K562 (cell line): ENCODE measurements around the gene PAF1. TPM values are rescaled to one million over a fixed set of nuclear protein-coding genes. Genes with fewer than 3 reads are reported as not detected.
A peak's percentile ranks its signal among the peaks of the same experiment; 100 is the strongest.

ENCODE experiments used
- ATF3 ChIP-seq, 2 experiments: fragments of 450-650 bp in 1 of 2; sonication (generic) in 1 of 2; formaldehyde crosslinking in 1 of 2; IDR thresholded peaks in 1 of 2; conservative IDR thresholded peaks in 1 of 2; 2 replicates each; pipeline versions ENCODE4 v1.6.1 to v1.8.1; 2016 to 2023; ENCODE audit warnings: mild to moderate bottlenecking in 2 of 2, moderate library complexity in 2 of 2, inconsistent platforms in 1 of 2, missing genetic modification reagents in 1 of 2
- EGR1 ChIP-seq: fragments of 450-650 bp; conservative IDR thresholded peaks from 2 replicates; pipeline ENCODE4 v1.6.1; 2017; ENCODE audit warnings: mild to moderate bottlenecking
- ELF1 ChIP-seq: fragments of 200-800 bp; sonication (Bioruptor generic); IDR thresholded peaks from 2 replicates; pipeline ENCODE4 v1.6.1; 2016; ENCODE audit warnings: missing genetic modification characterization, missing compliant biosample characterization
- ERF ChIP-seq: fragments of 450-650 bp; formaldehyde crosslinking; IDR thresholded peaks from 2 replicates; pipeline ENCODE4 v1.4.0; 2020; ENCODE audit warnings: mild to moderate bottlenecking, mixed read lengths
- FIP1L1 ChIP-seq: fragments of 200-400 bp; formaldehyde crosslinking; IDR thresholded peaks from 2 replicates; pipeline ENCODE4 v1.6.1; 2018; ENCODE audit warnings: mild to moderate bottlenecking, low read depth, low read length; ENCODE audit not compliant: poor library complexity, severe bottlenecking
- GATAD2A ChIP-seq: fragments of 450-650 bp; IDR thresholded peaks from 2 replicates; pipeline ENCODE4 v1.6.1; 2017
- HNRNPLL ChIP-seq: fragments of 200-400 bp; formaldehyde crosslinking; IDR thresholded peaks from 2 replicates; pipeline ENCODE4 v1.6.1; 2017; ENCODE audit warnings: low read length, low read depth, mild to moderate bottlenecking; ENCODE audit not compliant: poor library complexity, severe bottlenecking
- MYNN ChIP-seq, 2 experiments: sonication (generic); formaldehyde crosslinking in 1 of 2; IDR thresholded peaks; 2 replicates each; pipeline versions ENCODE4 v1.5.0 to v1.6.1; 2016 to 2020; ENCODE audit warnings: antibody characterized with exemption in 1 of 2, missing genetic modification reagents in 1 of 2
- NFIC ChIP-seq: fragments of 450-650 bp; IDR thresholded peaks from 2 replicates; pipeline ENCODE4 v1.6.1; 2017; ENCODE audit warnings: mild to moderate bottlenecking, inconsistent platforms
- PREB ChIP-seq: sonication (generic); formaldehyde crosslinking; IDR thresholded peaks from 2 replicates; pipeline ENCODE4 v1.8.1; 2023; ENCODE audit warnings: mild to moderate bottlenecking, missing genetic modification reagents
- RBFOX2 ChIP-seq: fragments of 200-400 bp; formaldehyde crosslinking; IDR thresholded peaks from 2 replicates; pipeline ENCODE4 v1.6.1; 2017; ENCODE audit warnings: low read depth, mild to moderate bottlenecking, low read length, moderate library complexity
- RERE ChIP-seq: sonication (generic); formaldehyde crosslinking; IDR thresholded peaks from 2 replicates; pipeline ENCODE4 v1.8.0; 2023; ENCODE audit warnings: missing genetic modification reagents, mild to moderate bottlenecking, borderline replicate concordance
- SMAD1 ChIP-seq: fragments of 150-350 bp; IDR thresholded peaks from 2 replicates; pipeline ENCODE4 v1.6.1; 2014; ENCODE audit warnings: low read length, low read depth; ENCODE audit not compliant: partially characterized antibody
- TAF9B ChIP-seq: fragments of 450-650 bp; IDR thresholded peaks from 2 replicates; pipeline ENCODE4 v1.6.1; 2018; ENCODE audit warnings: mild to moderate bottlenecking; ENCODE audit not compliant: partially characterized antibody
- ZBTB1 ChIP-seq: sonication (generic); formaldehyde crosslinking; IDR thresholded peaks from 2 replicates; pipeline ENCODE4 v1.8.1; 2023; ENCODE audit warnings: missing genetic modification reagents, low read depth, mild to moderate bottlenecking, borderline replicate concordance
- ZBTB17 ChIP-seq: fragments of 450-650 bp; formaldehyde crosslinking; IDR thresholded peaks from 2 replicates; pipeline ENCODE4 v1.4.0; 2020; ENCODE audit warnings: mild to moderate bottlenecking
- ZC3H8 ChIP-seq: fragments of 450-650 bp; IDR thresholded peaks from 2 replicates; pipeline ENCODE4 v1.6.1; 2017
- ZFP30 ChIP-seq: fragments of 250-450 bp; sonication (Bioruptor Pico); IDR thresholded peaks from 2 replicates; pipeline ENCODE4 v1.8.0; 2022; ENCODE audit warnings: moderate library complexity, mild to moderate bottlenecking, inconsistent platforms, borderline replicate concordance
- ZNF224 ChIP-seq: sonication (generic); formaldehyde crosslinking; IDR thresholded peaks from 2 replicates; pipeline ENCODE4 v1.8.0; 2022; ENCODE audit warnings: mild to moderate bottlenecking, missing genetic modification reagents
- ZNF780A ChIP-seq: fragments of 250-450 bp; sonication (Bioruptor Pico); IDR thresholded peaks from 2 replicates; pipeline ENCODE4 v1.5.0; 2021; ENCODE audit warnings: mild to moderate bottlenecking
- polyA plus RNA-seq, 8 experiments: library from polyadenylated mRNA; depleted of rRNA in 4 of 8; stranded (reverse) in 5 of 8; unstranded in 3 of 8; fragments of >200 nt; fragmentation: Nextera tagmentation in 2 of 8; fragmentation: Illumina TruSeq in 1 of 8; extraction: Ambion mirVana in 2 of 8; extraction: Trizol in 1 of 8; gene quantifications; 2 replicates each; pipeline versions ENCODE4 v1.2.1 to v1.2.3, GENCODE V29; 2011 to 2014; ENCODE audit warnings: inconsistent platforms in 1 of 8, missing spikeins in 1 of 8
- total RNA-seq, 7 experiments: library from RNA; depleted of rRNA in 6 of 7; stranded (reverse); fragments of >200 nt in 6 of 7; fragmentation: Illumina TruSeq in 2 of 7; extraction: Trizol in 2 of 7; gene quantifications; 2 replicates each; pipeline versions ENCODE4 v1.2.1 to v1.2.3, GENCODE V29; 2011 to 2021; ENCODE audit warnings: low replicate concordance in 1 of 7

The PAF1 gene
- total and polyA plus RNA-seq, 9 of the 15 experiments (the other 6 are each of a cell fraction or from before 2014, with no cell fraction given), result 1.5 to 45.0 (median 33.8) TPM

GRCh38 chr19:39406656-39407409 is 15.9 kb upstream of the PAF1 start, which contains the start of gene ZFP36 (continued):
- TF ChIP-seq RERE (CRISPR knock-in tag) (peak; percentile 58; the same call in 1 of the 2 replicates), FIP1L1 (peak; percentile 96), SMAD1 (peak; percentile 87), NFIC (0 out of 2 replicates have a peak, but pooled peaks have one; percentile 32), ZNF224 (CRISPR knock-in tag) (no peak), ZNF780A (CRISPR knock-in tag) (no peak), ZC3H8 (no peak), RBFOX2 (peak; percentile 84), ATF3 (IDR thresholded peaks at IDR 0.05) (no peak), ATF3 (CRISPR knock-in tag; conservative IDR thresholded peaks at IDR 0.05) (peak; percentile 55; the same call in 1 of the 2 replicates), ZBTB1 (CRISPR knock-in tag) (peak; percentile 45; the same call in 1 of the 2 replicates), TAF9B (peak; percentile 34), ERF (CRISPR knock-in tag) (0 out of 2 replicates have a peak, but pooled peaks have one; percentile 12), PREB (CRISPR knock-in tag) (peak; percentile 55; the same call in 1 of the 2 replicates), EGR1 (peak; percentile 66), ELF1 (tag) (peak; percentile 74; the same call in 1 of the 2 replicates), GATAD2A (no peak; the same call in 1 of the 2 replicates), ZFP30 (CRISPR knock-in tag) (no peak), ZBTB17 (CRISPR knock-in tag) (no peak), HNRNPLL (peak; percentile 35), MYNN (IDR thresholded peaks at IDR 0.05) (peak; percentile 63), MYNN (CRISPR knock-in tag; IDR thresholded peaks at IDR 0.05) (no peak)
